ENCODE data around the gene ZMAT5.

DNA sequence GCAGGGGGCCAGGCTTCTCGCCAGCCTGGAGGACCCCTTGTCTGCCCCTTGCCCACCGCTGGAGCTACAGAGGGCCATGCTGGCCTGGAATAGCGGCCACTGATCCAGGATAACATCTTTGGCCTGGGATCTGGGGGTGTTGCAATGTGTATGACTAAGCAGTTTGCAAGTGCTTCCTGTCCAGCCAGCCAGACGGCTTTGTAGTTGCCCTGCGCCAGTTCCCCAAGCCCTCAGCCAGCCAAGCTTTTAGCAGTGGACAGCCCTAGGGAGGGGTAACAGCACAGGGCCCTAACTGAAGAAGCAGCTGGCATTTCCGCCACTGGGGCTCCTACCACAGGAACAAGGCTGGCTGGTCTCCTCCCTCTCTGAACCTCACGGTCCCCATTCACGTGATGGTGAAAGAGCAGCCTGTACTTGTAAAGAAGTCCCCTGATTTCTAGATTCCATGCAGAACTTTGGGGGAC lies 32.4 kb upstream of the ZMAT5 start:
- TF ChIP-seq GATA2 (IDR thresholded peaks at IDR 0.05; ENCODE audit: low read depth, low read length) (peak; percentile 43; the same call in 1 of the 2 replicates), GATA3 (IDR thresholded peaks at IDR 0.05; ENCODE audit: low read depth, low read length) (no peak)
